Right lobe of liver (tissue), 6 donors: ENCODE data around the gene SLC4A5. TPM values are rescaled to one million over a fixed set of nuclear protein-coding genes. Genes with fewer than 3 reads are reported as not detected.

Experiments
- ATAC-seq, 4 donors: fragments of 200-7000 bp; cut with Tn5 transposase; one replicate each; pipeline ENCODE4 v1.9.1; 2020; ENCODE audit warnings: mild to moderate bottlenecking in 4 of 4, moderate library complexity in 4 of 4
- DNase-seq, 3 donors: peaks; one replicate each; pipeline ENCODE4 v3.0.0-alpha.2; 2020
- H3K27ac ChIP-seq, 3 donors: fragments of 200-600 bp; one replicate each; pipeline ENCODE4 v1.8.0; 2022
- H3K27me3 ChIP-seq, 2 donors: fragments of 200-600 bp; one replicate each; pipeline ENCODE4 v1.8.0; 2022
- H3K36me3 ChIP-seq, 4 donors: fragments of 200-600 bp; sonication (generic) in 1 of 4; one replicate each; pipeline versions ENCODE4 v1.5.1 to v1.8.0; 2017 to 2022; ENCODE audit warnings: control low read depth in 1 of 4
- H3K4me1 ChIP-seq, 4 donors: fragments of 200-600 bp; sonication (generic) in 1 of 4; one replicate each; pipeline versions ENCODE4 v1.5.1 to v1.8.0; 2017 to 2022; ENCODE audit warnings: control low read depth in 1 of 4
- H3K4me3 ChIP-seq, 3 donors: fragments of 200-600 bp; one replicate each; pipeline ENCODE4 v1.8.0; 2022
- H3K9me3 ChIP-seq, 4 donors: fragments of 200-600 bp; sonication (generic) in 1 of 4; one replicate each; pipeline versions ENCODE4 v1.5.1 to v1.8.0; 2017 to 2022; ENCODE audit warnings: control low read depth in 1 of 4
- CTCF ChIP-seq, 4 donors: fragments of 200-600 bp in 3 of 4; fragments of 450-650 bp in 1 of 4; IDR thresholded peaks; one replicate each; pipeline versions ENCODE4 v1.5.1 to v1.8.0; 2016 to 2022; ENCODE audit warnings: antibody characterized with exemption in 4 of 4, mild to moderate bottlenecking in 2 of 4
- POLR2A ChIP-seq: fragments of 450-650 bp; IDR thresholded peaks from one replicate; pipeline ENCODE4 v1.6.1; 2017; ENCODE audit warnings: antibody characterized with exemption, mild to moderate bottlenecking
- WGBS: methylation state at CpG from one replicate; pipeline ENCODE4 v1.1.6; 2018; ENCODE audit warnings: low coverage, low lambda C conversion rate; ENCODE audit not compliant: insufficient coverage; ENCODE audit errors: missing lambda C conversion rate; 5-methylcytosine and 5-hydroxymethylcytosine counted together
- intact Hi-C, 2 donors: fragments of 100-400 bp; cut with DNase I; formaldehyde crosslinking; loops; one replicate each; pipeline versions ENCODE4 v1.11.2 to v1.14.1; 2022
- total RNA-seq, 6 experiments: library from RNA; depleted of rRNA in 2 of 6; stranded (reverse); fragments of >200 nt in 2 of 6; fragmentation: NEBNext Ultra II Directional in 3 of 6; extraction: Animal tissue kit (Norgen Biotek cat#: 25700) in 3 of 6; gene quantifications; one replicate each; pipeline versions ENCODE4 v1.1.0 to v1.2.4, GENCODE V29; 2016 to 2023
- donor health status: DM: no; HTN: yes; CAD: no.
- donor health status: DM: no; HTN: no; CAD: no.
- donor health status: DM: no; HTN: no; CAD: no.
- donor health status: DM: no; HTN: yes; CAD: no.
- donor health status: DM: no; HTN: yes; CAD: no.

The SLC4A5 gene
- total RNA-seq, 6 experiments from 2014 or later, result 0.12 to 1.2 (median 0.68) TPM

GRCh38 chr2:74313497-74313896, 29.7 kb downstream of the SLC4A5 start:
- DNase-seq (no peak), ATAC-seq (no peak)
- TF ChIP-seq POLR2A (no peak), CTCF (IDR thresholded peaks at IDR 0.05) (no peak)
- H3K27me3 ChIP-seq, result no peaks in the 10 kb centered on the region
- H3K36me3 ChIP-seq, result no peaks in the 10 kb centered on the region
- H3K4me3 ChIP-seq, result no peak overlapping the region
- no peaks in the 10 kb centered on the region for H3K9me3 ChIP-seq
- peaks cover 0 to 5% (median 0%) of the 10 kb centered on the region in 4 donors for H3K4me1 ChIP-seq
- no peak overlapping the region for H3K27ac ChIP-seq
- 67% methylated on average over 1 of the region's 2 CpGs for WGBS
- intact Hi-C loops, result no loop called here

GRCh38 chr2:74312913-74313312, 30.3 kb downstream of the SLC4A5 start:
- no peaks in the 10 kb centered on the region for H3K27me3 ChIP-seq
- H3K27ac ChIP-seq, result no peak overlapping the region
- ATAC-seq (no peak), DNase-seq (no peak)
- peaks cover 0 to 1% (median 0%) of the 10 kb centered on the region in 4 donors for H3K4me1 ChIP-seq
- no peaks in the 10 kb centered on the region for H3K36me3 ChIP-seq
- TF ChIP-seq POLR2A (no peak), CTCF (IDR thresholded peaks at IDR 0.05) (no peak)
- intact Hi-C loops, result no loop called here
- H3K4me3 ChIP-seq, result no peak overlapping the region
- H3K9me3 ChIP-seq, result no peaks in the 10 kb centered on the region

GRCh38 chr2:74307720-74308119, 35.5 kb downstream of the SLC4A5 start:
- H3K4me1 ChIP-seq, result no peaks in the 10 kb centered on the region
- intact Hi-C loops, result no loop called here
- no peak for ATAC-seq
- H3K4me3 ChIP-seq, result no peak overlapping the region
- WGBS, result 77% methylated on average over 3 of the region's 8 CpGs
- H3K27me3 ChIP-seq, result no peaks in the 10 kb centered on the region
- DNase-seq, result no peak
- TF ChIP-seq POLR2A (no peak), CTCF (IDR thresholded peaks at IDR 0.05) (no peak)
- no peaks in the 10 kb centered on the region for H3K36me3 ChIP-seq
- H3K9me3 ChIP-seq, result no peaks in the 10 kb centered on the region
- H3K27ac ChIP-seq, result no peak overlapping the region

GRCh38 chr2:74304332-74305148, 38.7 kb downstream of the SLC4A5 start:
- 63% methylated on average over 3 of the region's 7 CpGs for WGBS
- intact Hi-C loops, result no loop called here

More at GRCh38 chr2:74304332-74305148, 38.7 kb downstream of the SLC4A5 start:
- H3K4me1 ChIP-seq, result no peaks in the 10 kb centered on the region
- H3K4me3 ChIP-seq, result no peak overlapping the region
- DNase-seq (no peak), ATAC-seq (no peak)
- TF ChIP-seq CTCF (IDR thresholded peaks at IDR 0.05), result no peak
- TF ChIP-seq POLR2A, result no peak
- H3K36me3 ChIP-seq, result no peaks in the 10 kb centered on the region
- no peaks in the 10 kb centered on the region for H3K27me3 ChIP-seq
- H3K27ac ChIP-seq, result no peak overlapping the region
- no peaks in the 10 kb centered on the region for H3K9me3 ChIP-seq
